HG02970 (cell line): Measurements from ENCODE around the gene NUTM2F.
"Not testable (repeated sequence)": the region's sequence is repeated elsewhere in the genome, so short reads cannot be mapped to it uniquely, and the experiment has no call there.

ENCODE experiments used
- ATAC-seq: cut with Tn5 transposase; IDR thresholded peaks from one replicate; pipeline ENCODE4 v1.9.1; 2021; ENCODE audit warnings: mild to moderate bottlenecking, moderate library complexity, moderate number of reproducible peaks; ENCODE audit not compliant: unreplicated experiment, low FRiP score

NUTM2F gene

DNA sequence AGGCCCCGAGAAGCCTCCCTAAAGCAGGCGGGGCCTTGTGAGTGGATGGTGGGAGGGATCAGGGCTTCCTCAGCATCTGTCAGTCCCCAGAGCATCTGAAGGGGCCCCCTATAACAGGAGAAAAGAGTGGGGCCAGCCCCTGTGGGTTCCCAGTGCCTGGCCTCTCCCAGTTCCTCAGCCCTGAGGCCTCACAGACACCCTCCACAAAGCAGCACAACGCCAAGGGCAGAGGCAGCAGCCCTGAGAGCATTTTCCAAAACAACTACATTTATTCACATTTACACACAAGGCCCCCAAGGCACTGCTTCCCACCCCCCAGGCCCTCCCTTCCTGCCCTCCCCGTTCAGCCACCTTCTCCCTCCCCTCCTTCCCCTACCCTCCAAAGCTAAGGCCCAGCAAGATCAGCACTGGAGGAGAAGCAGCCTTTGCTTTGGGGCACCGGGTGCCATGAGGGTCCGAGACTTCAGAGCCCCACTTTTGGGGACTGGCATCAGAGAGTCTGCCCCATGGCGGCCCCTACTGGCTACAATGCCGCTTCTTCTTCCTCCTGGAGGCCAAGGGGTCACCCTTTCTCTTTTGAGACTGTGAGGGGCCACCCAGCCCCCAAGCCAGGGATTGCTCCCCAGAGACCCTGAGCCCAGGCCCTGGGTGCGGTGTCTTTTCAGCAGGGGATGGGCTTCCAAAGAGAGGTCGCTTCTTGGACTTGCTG, 10.3 kb downstream of the NUTM2F start:
- ATAC-seq = not testable (repeated sequence)

GRCh38 chr9:94316236-94316635, 12.2 kb downstream of the NUTM2F start:
- not testable (repeated sequence) for ATAC-seq

GRCh38 chr9:94315034-94315984, 13.1 kb downstream of the NUTM2F start:
- not testable (repeated sequence) for ATAC-seq

DNA sequence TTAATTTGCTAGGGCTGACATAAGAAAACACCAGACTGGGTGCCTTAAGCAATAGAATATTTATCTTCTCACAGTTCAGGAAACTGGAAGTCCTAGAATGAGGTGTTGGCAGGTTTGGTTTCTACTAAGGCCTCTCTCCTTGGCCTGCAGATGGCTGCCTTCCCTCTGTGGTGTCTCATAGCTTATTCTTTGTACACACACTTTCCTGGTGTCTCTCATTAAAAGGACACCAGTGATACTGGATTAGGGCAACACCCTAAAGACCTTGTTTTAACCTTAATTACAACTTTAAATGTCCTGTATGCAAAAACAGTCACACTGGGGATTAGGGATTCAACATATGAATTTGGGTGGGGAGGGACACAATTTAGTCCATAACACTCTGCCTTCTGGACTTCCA, 25.1 kb downstream of the NUTM2F start:
- no peak for ATAC-seq

DNA sequence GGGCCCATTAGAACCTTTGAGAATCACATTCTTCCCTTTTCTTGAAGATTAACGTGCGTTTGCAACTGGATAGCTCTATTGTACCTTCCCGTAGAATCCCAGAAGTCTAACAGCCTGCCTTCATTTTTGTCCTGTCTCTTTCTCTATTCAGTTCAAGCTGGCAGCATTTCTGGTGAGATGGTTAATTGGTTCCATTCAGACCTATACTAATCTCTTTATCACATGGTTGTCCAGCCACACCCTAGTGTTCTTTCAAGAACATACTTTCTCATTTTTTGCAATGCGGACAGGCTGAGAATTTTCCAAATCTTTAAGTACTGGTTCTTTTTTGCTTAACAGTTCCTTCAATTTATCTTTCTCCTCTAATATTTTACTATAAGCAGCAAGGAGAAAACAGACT, 26.0 kb downstream of the NUTM2F start:
- no peak for ATAC-seq

- no peak for ATAC-seq
These were observed 26.9 kb downstream of the NUTM2F start for GRCh38 chr9:94301583-94301982.

DNA sequence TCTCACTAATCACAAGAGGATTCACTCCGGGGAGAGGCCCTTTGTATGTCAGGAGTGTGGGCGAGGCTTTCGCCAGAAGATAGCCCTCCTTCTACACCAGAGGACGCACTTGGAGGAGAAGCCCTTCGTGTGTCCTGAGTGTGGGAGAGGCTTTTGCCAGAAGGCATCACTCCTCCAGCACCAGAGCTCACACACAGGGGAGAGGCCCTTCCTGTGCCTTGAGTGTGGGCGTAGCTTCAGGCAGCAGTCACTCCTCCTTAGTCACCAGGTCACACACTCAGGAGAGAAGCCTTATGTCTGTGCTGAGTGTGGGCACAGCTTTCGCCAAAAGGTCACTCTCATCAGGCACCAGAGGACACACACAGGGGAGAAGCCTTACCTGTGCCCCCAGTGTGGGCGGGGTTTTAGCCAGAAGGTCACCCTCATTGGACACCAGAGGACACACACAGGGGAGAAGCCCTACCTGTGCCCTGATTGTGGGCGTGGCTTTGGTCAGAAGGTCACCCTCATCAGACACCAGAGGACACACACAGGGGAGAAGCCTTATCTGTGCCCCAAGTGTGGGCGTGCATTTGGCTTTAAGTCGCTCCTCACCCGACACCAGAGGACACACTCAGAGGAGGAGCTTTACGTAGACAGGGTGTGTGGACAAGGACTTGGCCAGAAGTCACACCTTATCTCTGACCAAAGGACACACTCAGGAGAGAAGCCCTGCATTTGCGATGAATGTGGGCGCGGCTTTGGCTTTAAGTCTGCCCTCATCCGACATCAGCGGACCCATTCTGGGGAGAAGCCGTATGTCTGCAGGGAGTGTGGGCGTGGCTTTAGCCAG, 27.8 kb downstream of the NUTM2F start:
- no peak for ATAC-seq

GRCh38 chr9:94298949-94299599, 29.4 kb downstream of the NUTM2F start:
- ATAC-seq = no peak

- ATAC-seq = no peak
These were observed 38.8 kb downstream of the NUTM2F start for GRCh38 chr9:94289691-94290090.

DNA sequence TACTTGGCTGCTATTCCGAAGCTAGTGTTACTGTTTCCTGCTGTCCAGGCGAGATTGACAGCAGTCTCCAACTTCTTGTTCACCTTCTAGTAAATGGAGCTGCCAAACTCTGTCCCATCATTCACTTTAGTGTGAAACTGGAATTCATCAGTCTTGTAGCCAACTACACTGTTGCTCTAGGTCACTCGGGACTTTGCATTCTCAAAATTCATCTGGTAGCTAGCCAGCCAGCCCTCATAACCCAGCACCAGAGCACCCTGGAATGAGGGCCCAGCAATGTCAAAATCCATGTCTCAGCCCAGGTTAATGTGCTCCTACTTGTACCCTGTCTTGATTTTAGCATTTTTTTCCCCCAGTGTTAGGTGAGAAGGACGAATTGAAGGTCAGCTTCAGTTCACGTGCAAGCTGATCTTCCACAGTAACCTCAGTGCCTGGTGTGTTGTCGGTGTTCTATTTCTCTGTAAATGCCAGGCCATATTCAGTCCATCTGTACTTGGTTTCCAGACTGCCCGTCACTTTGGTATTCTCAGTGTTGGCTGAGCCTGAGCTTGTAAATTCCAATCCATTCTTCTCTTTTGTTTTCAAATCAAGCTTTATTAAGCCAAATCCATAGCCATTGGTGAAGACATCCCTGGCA, 40.4 kb downstream of the NUTM2F start:
- ATAC-seq = no peak

DNA sequence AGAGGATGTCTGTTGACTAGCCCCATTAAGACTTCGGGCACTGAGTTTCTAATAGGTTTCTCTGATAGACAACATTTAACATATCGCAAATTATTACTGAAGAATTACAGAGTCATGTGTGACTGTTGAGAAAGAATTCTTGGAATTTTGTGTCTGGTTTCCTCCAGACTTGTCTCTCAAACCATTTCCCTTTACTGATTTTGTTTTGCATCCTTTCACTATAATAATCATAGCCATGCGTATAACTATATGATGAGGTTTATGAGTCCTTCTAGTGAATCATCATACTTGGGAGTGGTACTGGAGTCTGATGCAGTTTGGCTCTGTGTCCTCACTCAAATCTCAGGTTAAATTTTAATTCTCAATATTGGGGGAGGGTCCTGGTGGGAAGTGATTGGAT, 42.3 kb downstream of the NUTM2F start:
- no peak for ATAC-seq

- no peak for ATAC-seq
These were observed 47.3 kb downstream of the NUTM2F start for GRCh38 chr9:94281101-94281500.

DNA sequence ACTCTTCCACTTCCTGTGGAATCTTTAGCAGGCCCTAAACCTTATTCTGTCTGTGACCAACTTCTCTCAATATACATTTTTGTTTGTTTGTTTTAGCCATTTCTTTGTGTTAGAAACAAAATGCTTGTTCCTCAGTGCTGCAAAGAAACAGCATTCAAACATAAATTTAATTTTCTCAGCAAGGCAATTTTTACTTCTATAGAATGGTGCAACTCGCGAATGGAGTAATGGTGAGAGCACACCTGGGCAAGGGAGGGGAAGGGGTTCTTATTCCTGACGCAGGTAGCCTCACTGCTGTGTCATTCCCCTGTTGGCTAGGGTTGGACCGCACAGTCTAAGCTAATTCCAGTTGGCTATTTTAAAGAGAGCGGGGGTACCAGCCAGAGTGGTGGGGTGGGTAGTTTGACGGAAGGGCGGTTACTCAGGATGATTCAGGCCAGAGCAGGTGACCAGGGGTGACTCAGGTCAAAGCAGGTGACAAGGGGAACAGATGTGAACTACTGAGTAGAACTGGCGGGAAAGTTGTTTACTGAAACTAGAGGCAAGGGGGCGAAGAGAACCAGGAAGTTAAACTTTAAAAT, 47.9 kb downstream of the NUTM2F start:
- ATAC-seq = no peak

DNA sequence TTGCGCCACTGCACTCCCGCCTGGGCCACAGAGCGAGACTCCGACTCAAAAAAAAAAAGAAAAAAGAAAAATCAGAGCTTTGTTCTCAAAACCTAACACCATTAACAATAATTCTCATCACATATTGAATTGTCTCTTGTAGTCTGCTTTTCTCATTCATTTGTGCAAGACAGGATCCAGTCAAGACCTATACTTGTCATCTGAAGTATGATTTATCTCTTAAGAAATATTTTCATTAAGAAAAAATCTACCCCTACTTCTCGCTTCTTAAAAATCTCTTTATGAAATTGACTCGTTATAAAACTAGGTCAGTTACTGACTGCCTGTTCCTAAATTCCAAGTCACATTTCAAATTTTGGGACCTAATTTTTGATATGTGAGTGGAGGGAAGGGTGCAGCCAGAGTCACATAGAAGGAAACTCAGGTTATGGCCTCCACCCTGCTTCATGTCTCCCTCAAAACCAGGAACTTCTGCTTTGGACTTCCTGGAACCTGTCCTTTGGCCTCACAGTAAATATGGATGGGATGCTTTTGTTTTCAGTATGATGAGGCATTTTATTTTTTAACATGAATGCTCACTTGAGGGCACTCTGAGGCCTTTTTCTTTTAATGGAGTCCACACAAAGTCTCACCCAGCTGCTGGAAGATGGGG, 50.4 kb downstream of the NUTM2F start:
- no peak for ATAC-seq

- ATAC-seq = not testable (repeated sequence)
These were observed 51.4 kb downstream of the NUTM2F start for GRCh38 chr9:94277029-94277428.

DNA sequence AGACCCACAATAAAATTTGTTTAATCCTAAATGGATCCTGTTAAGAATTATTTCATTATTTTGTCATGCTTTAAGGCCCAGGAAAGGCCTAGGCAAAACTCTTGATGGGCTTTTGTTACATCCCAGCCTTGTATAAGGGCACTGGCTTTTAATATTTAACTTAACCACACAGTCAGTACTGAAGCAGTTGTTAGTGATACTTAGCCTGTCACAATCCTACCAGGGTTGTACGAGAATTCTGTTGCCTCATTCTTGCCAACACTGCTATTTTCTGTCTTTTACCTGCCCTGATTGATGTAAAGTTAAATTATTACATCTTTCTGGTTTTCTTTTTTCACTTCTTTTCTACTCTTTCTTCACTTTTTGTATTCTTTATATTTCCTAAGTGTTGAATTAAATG, 58.4 kb downstream of the NUTM2F start:
- no peak for ATAC-seq

GRCh38 chr9:94269264-94269663, 59.2 kb downstream of the NUTM2F start:
- no peak for ATAC-seq
